ENCODE data around the gene MRPL9.

Gene MRPL9

GRCh38 chr1:151803164-151803563, 39.9 kb upstream of the MRPL9 start:
- H3K4me3 ChIP-seq (ENCODE audit: insufficient read depth, low read length, poor library complexity, severe bottlenecking), result no peak overlapping the region
- H3K27ac ChIP-seq (ENCODE audit: low read depth, low read length), result no peak overlapping the region
- H3K27me3 ChIP-seq (ENCODE audit: low read length), result no peaks in the 10 kb centered on the region

DNA sequence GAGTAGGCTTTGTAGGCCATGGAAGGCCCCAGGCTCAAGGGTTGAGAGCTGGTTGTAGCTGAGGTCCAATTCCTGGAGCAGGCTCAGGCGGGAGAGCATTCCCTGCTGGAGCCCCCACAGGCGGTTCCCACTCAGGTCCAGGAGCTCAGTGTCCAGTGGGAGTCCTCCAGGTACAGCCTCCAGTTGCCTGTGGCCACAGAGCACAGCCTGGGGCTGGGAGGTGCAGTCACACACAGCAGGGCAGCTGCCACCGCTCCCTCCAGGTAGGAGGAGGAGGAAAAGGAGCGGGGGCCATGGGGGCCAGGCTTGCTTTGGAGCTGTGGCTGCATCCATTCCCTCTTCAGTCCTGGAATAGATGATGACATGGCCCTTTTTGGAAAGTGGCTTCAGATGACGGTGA, 39.1 kb upstream of the MRPL9 start:
- Histone ChIP-seq H4K20me1 (ENCODE audit: low read depth, low read length) (no peaks in the 10 kb centered on the region), H3K79me2 (ENCODE audit: insufficient read depth, low read length) (no peaks in the 10 kb centered on the region), H2AFZ (ENCODE audit: low read depth, low read length, severe bottlenecking) (no peak overlapping the region), H3K27ac (ENCODE audit: low read depth, low read length) (no peak overlapping the region), H3K27me3 (ENCODE audit: low read length) (no peaks in the 10 kb centered on the region), H3K9me3 (ENCODE audit: insufficient read depth, low read length) (no peaks in the 10 kb centered on the region), H3K9ac (ENCODE audit: low read length) (no peak overlapping the region), H3K9me2 (replicated peaks; ENCODE audit: insufficient read depth, low read length) (no peaks in the 10 kb centered on the region), H3K36me3 (ENCODE audit: low read length) (no peaks in the 10 kb centered on the region), H3F3A (ENCODE audit: insufficient read depth) (no peaks in the 10 kb centered on the region), H3K4me2 (ENCODE audit: low read depth, low read length, poor library complexity, severe bottlenecking) (no peak overlapping the region), H3K4me3 (ENCODE audit: insufficient read depth, low read length, poor library complexity, severe bottlenecking) (no peak overlapping the region)
- TF ChIP-seq EZH2phosphoT487 (conservative IDR thresholded peaks at IDR 0.05; ENCODE audit: low read length) (no peak), CTCF (IDR thresholded peaks at IDR 0.05; ENCODE audit: insufficient read depth, low read length, poor library complexity, severe bottlenecking) (no peak)

More at GRCh38 chr1:151803164-151803563, 39.9 kb upstream of the MRPL9 start:
- Histone ChIP-seq H3K9me2 (replicated peaks; ENCODE audit: insufficient read depth, low read length) (no peaks in the 10 kb centered on the region), H2AFZ (ENCODE audit: low read depth, low read length, severe bottlenecking) (no peak overlapping the region), H3K79me2 (ENCODE audit: insufficient read depth, low read length) (no peaks in the 10 kb centered on the region), H4K20me1 (ENCODE audit: low read depth, low read length) (no peaks in the 10 kb centered on the region), H3F3A (ENCODE audit: insufficient read depth) (no peaks in the 10 kb centered on the region), H3K9me3 (ENCODE audit: insufficient read depth, low read length) (no peaks in the 10 kb centered on the region), H3K36me3 (ENCODE audit: low read length) (no peaks in the 10 kb centered on the region), H3K4me2 (ENCODE audit: low read depth, low read length, poor library complexity, severe bottlenecking) (no peak overlapping the region), H3K9ac (ENCODE audit: low read length) (no peak overlapping the region)
- TF ChIP-seq CTCF (IDR thresholded peaks at IDR 0.05; ENCODE audit: insufficient read depth, low read length, poor library complexity, severe bottlenecking) (no peak), EZH2phosphoT487 (conservative IDR thresholded peaks at IDR 0.05; ENCODE audit: low read length) (no peak)

DNA sequence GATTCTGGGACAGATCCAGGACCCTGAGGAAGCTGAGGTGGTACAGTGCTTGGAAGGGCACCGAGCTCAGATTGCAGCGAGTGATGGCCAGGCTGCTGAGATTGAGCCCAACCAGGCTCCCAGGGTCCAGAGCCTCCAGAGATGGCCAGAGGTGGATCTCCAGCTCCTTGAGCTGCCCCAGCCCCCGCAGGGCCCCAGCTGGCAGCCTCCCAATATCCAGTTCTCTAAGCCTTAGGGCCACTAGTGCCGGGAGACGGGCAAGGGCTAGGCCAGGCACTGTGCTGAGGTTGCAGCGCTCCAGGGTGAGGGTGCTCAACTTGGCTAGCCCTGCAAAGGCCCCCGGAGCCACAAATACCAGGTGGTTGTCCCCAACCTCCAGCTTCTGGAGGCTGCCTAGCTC, 38.5 kb upstream of the MRPL9 start:
- no peak overlapping the region for H3K27ac ChIP-seq (ENCODE audit: low read depth, low read length)
- no peaks in the 10 kb centered on the region for H3K9me3 ChIP-seq (ENCODE audit: insufficient read depth, low read length)
- no peak overlapping the region for H3K4me3 ChIP-seq (ENCODE audit: insufficient read depth, low read length, poor library complexity, severe bottlenecking)
- no peaks in the 10 kb centered on the region for H3F3A ChIP-seq (ENCODE audit: insufficient read depth)
- no peaks in the 10 kb centered on the region for H3K36me3 ChIP-seq (ENCODE audit: low read length)
- no peak overlapping the region for H3K9ac ChIP-seq (ENCODE audit: low read length)
- no peaks in the 10 kb centered on the region for H4K20me1 ChIP-seq (ENCODE audit: low read depth, low read length)
- H3K79me2 ChIP-seq (ENCODE audit: insufficient read depth, low read length), result no peaks in the 10 kb centered on the region
- H3K9me2 ChIP-seq (replicated peaks; ENCODE audit: insufficient read depth, low read length), result no peaks in the 10 kb centered on the region
- H3K4me2 ChIP-seq (ENCODE audit: low read depth, low read length, poor library complexity, severe bottlenecking), result no peak overlapping the region
- TF ChIP-seq EZH2phosphoT487 (conservative IDR thresholded peaks at IDR 0.05; ENCODE audit: low read length), result no peak
- no peak for TF ChIP-seq CTCF (IDR thresholded peaks at IDR 0.05; ENCODE audit: insufficient read depth, low read length, poor library complexity, severe bottlenecking)
- H2AFZ ChIP-seq (ENCODE audit: low read depth, low read length, severe bottlenecking), result no peak overlapping the region
- no peaks in the 10 kb centered on the region for H3K27me3 ChIP-seq (ENCODE audit: low read length)
